Retinal pigment epithelial cell (primary cell): ENCODE data around the gene CNTNAP2.
"Not testable (repeated sequence)": the region's sequence is repeated elsewhere in the genome, so short reads cannot be mapped to it uniquely, and the experiment has no call there.

Experiments
- DNase-seq: peaks from one replicate; pipeline ENCODE4 v3.0.0-alpha.2; 2010; ENCODE audit warnings: low read depth
- H3K4me3 ChIP-seq: 2 replicates; pipeline ENCODE4 v1.5.1; 2011; ENCODE audit warnings: mild to moderate bottlenecking, low read length, control low read depth, moderate library complexity
- CTCF ChIP-seq: conservative IDR thresholded peaks from 2 replicates; pipeline ENCODE4 v1.5.1; 2011; ENCODE audit warnings: low read depth, low read length, control low read depth, inconsistent platforms

The CNTNAP2 gene

DNA sequence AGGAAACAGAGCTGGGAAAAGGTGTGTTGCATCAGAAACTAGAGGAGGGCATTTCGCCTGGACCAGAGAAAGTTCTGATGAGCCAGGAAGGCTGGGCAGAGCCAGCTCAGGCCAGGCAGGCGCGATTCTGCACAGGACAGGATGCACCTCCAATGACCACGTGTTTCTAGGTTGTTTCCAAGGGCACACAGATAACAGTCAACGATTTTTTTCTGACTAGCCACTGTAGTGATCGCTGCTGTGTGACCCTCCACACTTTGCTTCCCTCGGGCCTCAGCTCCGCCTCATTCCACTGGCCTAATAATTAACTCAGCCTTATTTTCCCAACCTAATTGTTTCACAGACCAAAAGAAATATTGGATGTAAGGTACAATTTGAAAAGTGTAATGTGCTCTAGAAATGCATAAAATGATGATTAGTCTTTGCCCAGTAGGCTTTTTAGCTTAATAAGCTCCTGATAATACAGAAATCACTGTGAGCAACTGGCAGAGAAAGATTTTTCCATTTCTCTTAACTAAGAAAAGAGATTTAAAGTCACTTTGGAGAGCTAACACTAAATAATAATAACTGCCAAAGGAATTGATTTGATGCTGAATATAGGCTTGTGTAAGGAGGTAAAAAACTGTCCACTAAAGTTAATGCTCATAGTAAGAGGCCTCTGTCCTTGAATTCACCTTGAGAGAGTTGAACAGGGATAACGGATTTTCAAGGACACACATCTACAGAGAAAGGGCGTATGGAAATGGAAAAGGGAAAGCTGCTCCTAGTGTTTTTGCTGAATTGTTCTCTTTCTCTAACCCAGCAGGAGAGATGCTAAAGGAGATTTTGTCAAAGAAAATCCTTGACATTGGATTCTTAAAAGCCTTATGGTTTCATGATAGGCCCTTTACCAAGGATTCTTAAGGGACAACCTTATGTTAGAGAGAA lies 2183.0 kb downstream of the CNTNAP2 start:
- no peak for DNase-seq
- H3K4me3 ChIP-seq = no peak overlapping the region
- no peak for TF ChIP-seq CTCF

DNA sequence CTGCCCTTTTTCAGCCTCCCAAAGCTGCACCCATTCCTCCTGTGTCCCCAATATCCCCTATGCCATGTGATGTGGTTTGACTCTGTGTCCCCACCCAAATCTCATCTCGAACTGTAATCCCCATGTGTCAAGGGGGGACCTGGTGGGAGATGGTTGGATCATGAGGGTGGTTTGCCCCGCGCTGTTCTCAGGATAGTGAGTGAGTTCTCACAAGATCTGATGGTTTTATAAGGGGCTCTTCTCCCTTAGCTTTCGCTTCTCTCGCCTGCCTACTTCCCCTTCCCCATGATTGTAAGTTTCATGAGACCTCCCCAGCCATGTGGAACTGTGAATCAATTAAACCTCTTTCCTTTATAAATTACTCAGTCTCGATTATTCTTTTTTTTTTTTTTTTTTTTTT lies 2185.8 kb downstream of the CNTNAP2 start:
- DNase-seq, H3K4me3 ChIP-seq: not testable (repeated sequence)

- no peak for DNase-seq
These were observed 2186.9 kb downstream of the CNTNAP2 start for GRCh38 chr7:148303295-148304082.

DNA sequence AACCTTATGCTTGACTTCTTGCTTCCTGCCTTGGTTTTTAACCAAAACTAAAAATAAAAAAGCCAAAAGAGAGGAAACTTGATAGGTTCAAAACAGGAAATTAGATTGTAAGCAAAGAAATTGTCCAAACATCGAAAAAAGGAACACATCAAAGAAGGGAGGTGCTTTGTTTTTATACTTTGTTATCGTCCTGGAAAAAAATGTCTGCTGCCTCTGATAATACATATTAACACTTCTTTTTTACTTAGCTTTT lies 2187.4 kb downstream of the CNTNAP2 start:
- H3K4me3 ChIP-seq = no peak overlapping the region
- no peak for TF ChIP-seq CTCF
- DNase-seq = no peak

More at GRCh38 chr7:148303295-148304082, 2186.9 kb downstream of the CNTNAP2 start:
- H3K4me3 ChIP-seq = no peak overlapping the region
- no peak for TF ChIP-seq CTCF

- TF ChIP-seq CTCF = no peak
- DNase-seq = no peak
- H3K4me3 ChIP-seq = no peak overlapping the region
These were observed 2187.9 kb downstream of the CNTNAP2 start for GRCh38 chr7:148304456-148304855.

GRCh38 chr7:148306759-148307158 lies 2190.2 kb downstream of the CNTNAP2 start:
- H3K4me3 ChIP-seq = no peak overlapping the region
- TF ChIP-seq CTCF = no peak
- no peak for DNase-seq

DNA sequence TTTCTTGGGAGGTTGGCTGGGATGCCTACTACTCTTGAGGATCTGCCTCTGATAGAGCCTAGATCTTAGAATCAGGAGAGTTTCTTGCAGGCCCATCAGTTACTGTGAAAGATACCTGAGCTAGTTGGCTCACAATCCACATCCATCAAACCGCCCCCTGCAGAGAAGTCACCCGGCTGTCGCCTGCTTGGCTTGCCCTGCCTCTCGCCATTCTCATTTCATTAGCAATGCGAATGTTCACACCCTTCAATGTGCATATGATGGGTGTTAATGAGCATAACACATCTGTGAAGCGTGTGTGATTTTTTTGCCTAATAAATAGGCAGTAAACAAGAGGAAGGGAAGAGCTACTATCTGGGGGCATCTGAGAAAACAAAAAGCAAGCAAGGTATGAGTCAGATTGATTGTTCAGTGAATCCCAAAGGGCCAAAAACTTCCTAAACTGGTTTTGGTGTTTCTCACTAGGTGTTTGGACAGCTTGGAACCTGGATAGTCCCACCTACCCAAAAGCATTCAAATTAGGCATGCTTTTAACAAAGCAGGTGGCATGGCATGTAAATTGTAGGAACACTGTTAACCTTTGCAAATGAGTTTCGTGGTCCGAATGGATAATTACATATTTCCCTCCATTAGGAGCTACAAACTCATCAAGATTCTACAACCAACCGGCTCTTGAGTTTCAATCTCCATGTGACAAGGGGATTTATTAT lies 2201.7 kb downstream of the CNTNAP2 start:
- no peak for TF ChIP-seq CTCF
- no peak overlapping the region for H3K4me3 ChIP-seq
- no peak for DNase-seq
